Upper lobe of right lung (tissue), 1 donor: ENCODE data around the gene RAMP3. TPM values are rescaled to one million over a fixed set of nuclear protein-coding genes. Genes with fewer than 3 reads are reported as not detected.
"Not testable (repeated sequence)": the region's sequence is repeated elsewhere in the genome, so short reads cannot be mapped to it uniquely, and the experiment has no call there.

ENCODE experiments used
- ATAC-seq: fragments of 200-7000 bp; cut with Tn5 transposase; one replicate; pipeline ENCODE4 v1.9.1; 2020; ENCODE audit warnings: mild to moderate bottlenecking, moderate library complexity
- DNase-seq: peaks from one replicate; pipeline ENCODE4 v3.0.0-alpha.2; 2020
- H3K27ac ChIP-seq: fragments of 200-600 bp; one replicate; pipeline ENCODE4 v1.8.0; 2022
- H3K27me3 ChIP-seq: fragments of 200-600 bp; one replicate; pipeline ENCODE4 v1.8.0; 2022; ENCODE audit warnings: mild to moderate bottlenecking
- H3K36me3 ChIP-seq: fragments of 200-600 bp; one replicate; pipeline ENCODE4 v1.8.0; 2022
- H3K4me1 ChIP-seq: fragments of 200-600 bp; one replicate; pipeline ENCODE4 v1.8.0; 2022
- H3K4me3 ChIP-seq: fragments of 200-600 bp; one replicate; pipeline ENCODE4 v1.8.0; 2022; ENCODE audit warnings: mild to moderate bottlenecking
- H3K9me3 ChIP-seq: fragments of 200-600 bp; one replicate; pipeline ENCODE4 v1.8.0; 2022
- CTCF ChIP-seq: fragments of 200-600 bp; IDR thresholded peaks from one replicate; pipeline ENCODE4 v1.8.0; 2022; ENCODE audit warnings: antibody characterized with exemption
- intact Hi-C: fragments of 100-400 bp; cut with DNase I; formaldehyde crosslinking; loops from one replicate; pipeline ENCODE4 v1.11.0; 2022
- total RNA-seq: library from RNA; stranded (reverse); fragmentation: NEBNext Ultra II Directional; extraction: Animal tissue kit (Norgen Biotek cat#: 25700); gene quantifications from one replicate; pipeline ENCODE4 v1.2.1, GENCODE V29; 2021
- donor health status: DM: no; HTN: yes; CAD: no; lungs with severe emphysema.

The RAMP3 gene
- total RNA-seq, 1 donor from 2014 or later, result 255 TPM

GRCh38 chr7:45149606-45150005, 8.0 kb upstream of the RAMP3 start:
- Histone ChIP-seq H3K27me3 (peaks cover 22% of the 10 kb centered on the region), H3K9me3 (no peaks in the 10 kb centered on the region), H3K27ac (no peak overlapping the region), H3K4me3 (no peak overlapping the region), H3K36me3 (no peaks in the 10 kb centered on the region), H3K4me1 (no peaks in the 10 kb centered on the region)
- ATAC-seq (no peak), DNase-seq (peak; percentile 33)
- intact Hi-C loops, result no loop called here
- no peak for TF ChIP-seq CTCF

- no peak for ATAC-seq
- H3K4me3 ChIP-seq, result no peak overlapping the region
- no peak overlapping the region for H3K27ac ChIP-seq
- DNase-seq, result peak; percentile 15
- H3K4me1 ChIP-seq, result no peaks in the 10 kb centered on the region
- H3K27me3 ChIP-seq, result peaks cover 22% of the 10 kb centered on the region
- H3K36me3 ChIP-seq, result no peaks in the 10 kb centered on the region
- TF ChIP-seq CTCF, result no peak
- intact Hi-C loops, result no loop called here
- H3K9me3 ChIP-seq, result no peaks in the 10 kb centered on the region
Measured at GRCh38 chr7:45150199-45150598, 7.4 kb upstream of the RAMP3 start.

- Histone ChIP-seq H3K36me3 (no peaks in the 10 kb centered on the region), H3K4me1 (no peaks in the 10 kb centered on the region), H3K27me3 (peaks cover 17% of the 10 kb centered on the region), H3K9me3 (no peaks in the 10 kb centered on the region), H3K27ac (no peak overlapping the region), H3K4me3 (no peak overlapping the region)
- no peak for ATAC-seq
- intact Hi-C loops, result no loop called here
- peak; percentile 34 for DNase-seq
- no peak for TF ChIP-seq CTCF
Measured at GRCh38 chr7:45151131-45151684, 6.4 kb upstream of the RAMP3 start.

GRCh38 chr7:45151967-45152366, 5.6 kb upstream of the RAMP3 start:
- peak; percentile 13 for DNase-seq
- H3K4me3 ChIP-seq, result no peak overlapping the region
- H3K27me3 ChIP-seq, result peaks cover 10% of the 10 kb centered on the region
- H3K4me1 ChIP-seq, result no peaks in the 10 kb centered on the region
- no peaks in the 10 kb centered on the region for H3K9me3 ChIP-seq
- intact Hi-C loops, result no loop called here
- no peak for ATAC-seq
- H3K36me3 ChIP-seq, result no peaks in the 10 kb centered on the region
- no peak for TF ChIP-seq CTCF
- H3K27ac ChIP-seq, result no peak overlapping the region

- intact Hi-C loops, result no loop called here
- Histone ChIP-seq H3K27ac (no peak overlapping the region), H3K4me3 (no peak overlapping the region), H3K27me3 (peaks cover 6% of the 10 kb centered on the region), H3K36me3 (no peaks in the 10 kb centered on the region), H3K9me3 (no peaks in the 10 kb centered on the region), H3K4me1 (no peaks in the 10 kb centered on the region)
- TF ChIP-seq CTCF, result no peak
- no peak for ATAC-seq
- DNase-seq, result peak; percentile 5
Measured at GRCh38 chr7:45153233-45153632, 4.4 kb upstream of the RAMP3 start.

- intact Hi-C loops, H3K4me1 ChIP-seq, H3K9me3 ChIP-seq, DNase-seq, H3K36me3 ChIP-seq, ATAC-seq, H3K27me3 ChIP-seq, H3K4me3 ChIP-seq, H3K27ac ChIP-seq: not testable (repeated sequence)
Measured at GRCh38 chr7:45153861-45154260, 3.7 kb upstream of the RAMP3 start.
